B cell (primary cell): ENCODE results near the gene RNPC3. TPM values are rescaled to one million over a fixed set of nuclear protein-coding genes. Genes with fewer than 3 reads are reported as not detected.

Experiments used
- ATAC-seq: fragments of 200-7000 bp; cut with Tn5 transposase; one replicate; pipeline ENCODE4 v1.10.0; 2021; ENCODE audit warnings: low read depth, mild to moderate bottlenecking, moderate number of reproducible peaks, moderate library complexity
- CTCF ChIA-PET: fragments of 350-600 bp; sonication (Branson Sonifier 250); formaldehyde crosslinking; loops from one replicate; lab custom pipeline; 2021; ENCODE audit warnings: antibody characterized with exemption, inconsistent platforms; lab: Charles Lee
- POLR2A ChIA-PET: fragments of 350-600 bp; sonication (Branson Sonifier 250); formaldehyde crosslinking; loops from one replicate; lab custom pipeline; 2021; ENCODE audit warnings: antibody characterized with exemption; lab: Charles Lee
- DNase-seq: peaks from one replicate; pipeline ENCODE4 v3.0.0; 2013
- H2AFZ ChIP-seq: 2 replicates; pipeline ENCODE4 v1.6.1; 2012; ENCODE audit warnings: mild to moderate bottlenecking, low read depth, low read length; ENCODE audit not compliant: insufficient read depth, poor library complexity, severe bottlenecking
- H3K27ac ChIP-seq, 2 donors: 1 replicate in 1 of 2; 2 replicates in 1 of 2; pipeline ENCODE4 v1.5.1; 2012 to 2013; ENCODE audit warnings: low read length in 2 of 2, mild to moderate bottlenecking in 2 of 2, moderate library complexity in 1 of 2
- H3K27me3 ChIP-seq, 4 experiments: fragments of 200-600 bp in 1 of 4; sonication (generic) in 1 of 4; replicated peaks in 1 of 4; 1 replicate in 2 of 4; 2 replicates in 2 of 4; pipeline versions ENCODE4 v1.6.1 to v1.7.0; 2013 to 2016; ENCODE audit warnings: low read length in 3 of 4, mild to moderate bottlenecking in 2 of 4, mixed read lengths in 1 of 4, moderate library complexity in 1 of 4; ENCODE audit not compliant: insufficient read depth in 4 of 4, control insufficient read depth in 3 of 4; ENCODE audit errors: control extremely low read depth in 1 of 4
- H3K36me3 ChIP-seq, 2 experiments: replicated peaks in 1 of 2; 1 replicate in 1 of 2; 2 replicates in 1 of 2; pipeline versions ENCODE4 v1.6.1 to v1.7.1; 2013; ENCODE audit warnings: low read length in 1 of 2; ENCODE audit not compliant: insufficient read depth in 2 of 2, control insufficient read depth in 1 of 2; ENCODE audit errors: control extremely low read depth in 1 of 2, extremely low read depth in 1 of 2
- H3K4me1 ChIP-seq, 2 donors: fragments of 200-600 bp in 1 of 2; sonication (generic) in 1 of 2; 1 replicate in 1 of 2; 2 replicates in 1 of 2; pipeline versions ENCODE4 v1.5.1 to v1.6.1; 2013 to 2017; ENCODE audit warnings: low read length in 2 of 2; ENCODE audit not compliant: control insufficient read depth in 2 of 2, insufficient read depth in 2 of 2
- H3K4me2 ChIP-seq: replicated peaks from 2 replicates; pipeline ENCODE3; 2012; ENCODE audit warnings: mild to moderate bottlenecking, low read depth, low read length; ENCODE audit not compliant: poor library complexity, severe bottlenecking
- H3K4me3 ChIP-seq, 5 experiments: fragments of 200-600 bp in 1 of 5; sonication (generic) in 1 of 5; 1 replicate in 3 of 5; 2 replicates in 2 of 5; pipeline versions ENCODE4 v1.5.1 to v1.7.0; 2011 to 2016; ENCODE audit warnings: low read length in 4 of 5, mild to moderate bottlenecking in 4 of 5, low read depth in 2 of 5, control low read depth in 1 of 5, moderate library complexity in 1 of 5; ENCODE audit not compliant: insufficient read depth in 1 of 5; ENCODE audit errors: control extremely low read depth in 1 of 5, extremely low read depth in 1 of 5
- H3K79me2 ChIP-seq: fragments of 200-600 bp; sonication (generic); one replicate; pipeline ENCODE4 v1.6.0; 2016; ENCODE audit warnings: low read length; ENCODE audit not compliant: control insufficient read depth, insufficient read depth
- H3K9ac ChIP-seq: fragments of 200-600 bp; sonication (generic); 2 replicates; pipeline ENCODE4 v1.6.1; 2017; ENCODE audit warnings: mild to moderate bottlenecking, low read length, moderate library complexity
- H3K9me3 ChIP-seq, 3 donors: one replicate each; pipeline versions ENCODE4 v1.6.1 to v1.7.1; 2013; ENCODE audit warnings: low read length in 2 of 3; ENCODE audit not compliant: control insufficient read depth in 2 of 3, insufficient read depth in 1 of 3; ENCODE audit errors: control extremely low read depth in 1 of 3
- H4K20me1 ChIP-seq: 2 replicates; pipeline ENCODE4 v1.6.0; 2012; ENCODE audit warnings: mild to moderate bottlenecking, low read length; ENCODE audit not compliant: insufficient read depth, control insufficient read depth, poor library complexity, severe bottlenecking
- H3K27ac Mint-ChIP-seq: one replicate; pipeline ENCODE4 v1.8.0; 2021; ENCODE audit warnings: mixed read lengths
- H3K27me3 Mint-ChIP-seq: one replicate; pipeline ENCODE4 v1.8.0; 2021; ENCODE audit warnings: mixed read lengths
- H3K4me1 Mint-ChIP-seq: one replicate; pipeline ENCODE4 v1.8.0; 2021; ENCODE audit warnings: mixed read lengths
- H3K4me3 Mint-ChIP-seq: one replicate; pipeline ENCODE4 v1.8.0; 2021; ENCODE audit warnings: mixed read lengths
- H3K9me3 Mint-ChIP-seq: one replicate; pipeline ENCODE4 v1.8.0; 2022; ENCODE audit warnings: mixed read lengths; ENCODE audit not compliant: insufficient read depth
- CTCF ChIP-seq: fragments of 200-600 bp; IDR thresholded peaks from one replicate; pipeline ENCODE4 v1.8.0; 2022; ENCODE audit warnings: antibody characterized with exemption, mild to moderate bottlenecking
- EZH2 ChIP-seq: IDR thresholded peaks from 2 replicates; pipeline ENCODE4 v1.6.1; 2012; ENCODE audit warnings: borderline replicate concordance, low read depth, mild to moderate bottlenecking, moderate library complexity, low read length; ENCODE audit not compliant: insufficient read depth, poor library complexity, severe bottlenecking
- WGBS: methylation state at CpG from one replicate; pipeline ENCODE4 v1.1.5; 2013; ENCODE audit warnings: missing lambda C conversion rate; ENCODE audit not compliant: insufficient coverage; 5-methylcytosine and 5-hydroxymethylcytosine counted together
- intact Hi-C: fragments of 100-400 bp; cut with micrococcal nuclease; formaldehyde crosslinking; loops from one replicate; pipeline ENCODE4 v1.10.0; 2022
- polyA plus RNA-seq: library from polyadenylated mRNA; depleted of rRNA; stranded (reverse); fragments of >200 nt; gene quantifications from 2 replicates; pipeline ENCODE4 v1.2.3, GENCODE V29; 2012
- total RNA-seq, 2 donors: library from RNA; stranded (reverse); fragments of 120-200 nt in 1 of 2; gene quantifications; 1 replicate in 1 of 2; 2 replicates in 1 of 2; pipeline versions ENCODE4 v1.2.3 to v1.2.4, GENCODE V29; 2013 to 2022

Gene RNPC3
- total and polyA plus RNA-seq, 2 donors (not counting 1 experiment from before 2014, with no cell fraction given): 32.0 to 83.6 TPM

- no peak for TF ChIP-seq EZH2
- no peak for TF ChIP-seq CTCF
- H3K27me3 ChIP-seq: no peaks in the 10 kb centered on the region
- WGBS: 87% methylated on average over 7 of the region's 8 CpGs
- H3K4me1 ChIP-seq: peaks cover 5 to 26% of the 10 kb centered on the region in 2 donors
- Mint-ChIP-seq H3K4me1 (peaks cover 63% of the 10 kb centered on the region), H3K27ac (no peak overlapping the region), H3K4me3 (no peak overlapping the region), H3K27me3 (no peaks in the 10 kb centered on the region), H3K9me3 (no peaks in the 10 kb centered on the region)
- DNase-seq (no peak), ATAC-seq (no peak)
- H3K9ac ChIP-seq: no peak overlapping the region
- no peak overlapping the region for H2AFZ ChIP-seq
- ChIA-PET POLR2A (no interaction called here), CTCF (no interaction called here)
- peaks cover 45% of the 10 kb centered on the region for H4K20me1 ChIP-seq
- intact Hi-C loops: no loop called here
- H3K79me2 ChIP-seq: peaks cover 60% of the 10 kb centered on the region
- H3K27ac ChIP-seq: no peak overlapping the region
- peaks cover 15 to 33% of the 10 kb centered on the region in 2 experiments for H3K36me3 ChIP-seq
- H3K4me2 ChIP-seq: no peak overlapping the region
- H3K9me3 ChIP-seq: peaks cover 0 to 3% (median 0%) of the 10 kb centered on the region in 3 donors
- H3K4me3 ChIP-seq: no peak overlapping the region
Observed at GRCh38 chr1:103529746-103530145, 4.2 kb downstream of the RNPC3 start.

GRCh38 chr1:103538226-103538625 is 12.7 kb downstream of the RNPC3 start:
- intact Hi-C loops: no loop called here
- ChIA-PET CTCF (no interaction called here), POLR2A (no interaction called here)
- no peaks in the 10 kb centered on the region for H3K27me3 ChIP-seq
- H3K9me3 ChIP-seq: no peaks in the 10 kb centered on the region
- no peaks in the 10 kb centered on the region for H3K9me3 Mint-ChIP-seq
- peaks cover 11% of the 10 kb centered on the region for H4K20me1 ChIP-seq
- 100% methylated on average over 1 of the region's 2 CpGs for WGBS
- TF ChIP-seq CTCF (no peak), EZH2 (no peak)
- H3K4me1 ChIP-seq: no peaks in the 10 kb centered on the region
- H3K27ac ChIP-seq: no peak overlapping the region
- no peaks in the 10 kb centered on the region for H3K79me2 ChIP-seq
- no peak overlapping the region for H3K27ac Mint-ChIP-seq
- peaks cover 7 to 70% of the 10 kb centered on the region in 2 experiments for H3K36me3 ChIP-seq
- H3K4me2 ChIP-seq: no peak overlapping the region
- ATAC-seq: no peak
- DNase-seq: no peak
- no peak overlapping the region for H3K9ac ChIP-seq
- H3K4me3 Mint-ChIP-seq: no peak overlapping the region
- H3K27me3 Mint-ChIP-seq: no peaks in the 10 kb centered on the region
- no peak overlapping the region for H2AFZ ChIP-seq
- peaks cover 2% of the 10 kb centered on the region for H3K4me1 Mint-ChIP-seq
- H3K4me3 ChIP-seq: no peak overlapping the region
